GM19372 (cell line): Measurements from ENCODE around the gene SYT17.
A peak's percentile ranks its signal among the peaks of the same experiment; 100 is the strongest.

Experiments
- ATAC-seq: cut with Tn5 transposase; IDR thresholded peaks from one replicate; pipeline ENCODE4 v1.9.1; 2021; ENCODE audit warnings: mild to moderate bottlenecking, low read depth, moderate library complexity; ENCODE audit not compliant: unreplicated experiment

The SYT17 gene

DNA sequence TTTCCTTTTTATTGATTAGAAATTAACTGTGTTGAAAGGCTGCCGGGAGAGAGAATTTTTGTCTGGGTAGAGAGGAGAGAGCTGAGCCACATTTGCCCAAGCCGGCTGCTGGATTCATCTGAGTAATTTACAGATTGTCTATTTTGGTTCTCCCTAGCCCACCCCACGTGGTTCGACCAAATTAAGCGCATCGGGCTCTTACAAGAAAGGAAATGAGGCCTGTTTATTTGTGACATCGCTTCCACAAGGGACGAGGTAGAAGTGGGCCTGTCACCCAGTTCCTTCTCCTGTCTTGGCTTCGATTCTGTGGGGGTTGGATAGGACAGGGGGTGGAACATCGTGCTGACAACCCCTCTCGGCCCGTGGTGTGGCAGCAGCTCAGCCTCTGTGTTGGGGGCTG lies 42.9 kb downstream of the SYT17 start:
- ATAC-seq = peak; percentile 22

DNA sequence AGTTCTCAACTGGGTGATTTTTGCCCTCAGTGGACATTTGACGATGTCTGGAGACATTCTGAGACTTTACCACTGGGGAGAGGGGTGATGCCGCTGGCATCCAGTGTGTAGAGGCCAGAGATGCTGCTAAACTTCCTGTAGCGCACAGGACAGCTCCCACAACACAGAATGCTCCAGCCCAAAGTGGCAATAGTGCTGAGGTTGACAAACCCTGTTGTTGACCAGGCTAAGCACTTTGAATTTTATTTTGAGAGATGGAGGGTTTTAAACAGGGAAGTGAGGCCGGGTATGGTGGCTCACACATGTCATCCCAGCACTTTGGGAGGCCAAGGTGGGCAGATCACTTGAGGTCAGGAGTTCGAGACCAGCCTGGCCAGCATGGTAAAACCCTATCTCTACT lies 44.0 kb downstream of the SYT17 start:
- no peak for ATAC-seq

DNA sequence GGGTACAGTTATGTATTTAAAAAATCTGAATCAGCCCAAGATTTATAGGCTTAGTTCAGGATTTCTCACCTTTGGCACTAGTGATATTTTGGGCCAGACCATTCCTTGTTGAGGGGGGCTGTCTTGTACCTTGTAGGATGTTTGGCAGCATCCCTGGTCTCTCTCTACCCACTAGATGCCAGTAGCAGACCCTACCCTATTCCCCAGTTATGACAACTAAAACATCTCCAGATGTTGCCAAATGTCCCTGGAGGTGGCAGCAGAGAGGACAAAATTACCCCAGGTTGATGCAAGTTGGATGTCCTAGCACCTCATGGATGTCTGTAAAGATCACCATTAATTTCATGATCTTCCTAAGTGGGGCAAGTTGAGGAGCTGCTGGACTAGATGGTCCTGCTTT lies 45.8 kb downstream of the SYT17 start:
- ATAC-seq = no peak

DNA sequence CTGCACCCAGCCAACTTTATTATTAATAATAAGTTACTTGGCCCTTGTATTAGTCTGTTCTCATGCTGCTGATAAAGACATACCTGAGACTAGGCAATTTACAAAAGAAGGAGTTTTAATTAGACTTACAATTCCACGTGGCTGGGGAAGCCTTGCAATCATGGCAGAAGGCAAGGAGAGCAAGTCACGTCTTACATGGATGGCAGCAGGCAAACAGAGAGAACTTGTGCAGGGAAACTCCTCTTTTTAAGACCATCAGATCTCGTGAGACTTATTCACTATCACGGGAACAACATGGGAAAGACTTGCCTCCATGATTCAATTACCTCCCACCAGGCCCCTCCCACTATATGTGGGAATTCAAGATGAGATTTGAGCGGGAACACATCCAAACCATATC lies 47.7 kb downstream of the SYT17 start:
- no peak for ATAC-seq

DNA sequence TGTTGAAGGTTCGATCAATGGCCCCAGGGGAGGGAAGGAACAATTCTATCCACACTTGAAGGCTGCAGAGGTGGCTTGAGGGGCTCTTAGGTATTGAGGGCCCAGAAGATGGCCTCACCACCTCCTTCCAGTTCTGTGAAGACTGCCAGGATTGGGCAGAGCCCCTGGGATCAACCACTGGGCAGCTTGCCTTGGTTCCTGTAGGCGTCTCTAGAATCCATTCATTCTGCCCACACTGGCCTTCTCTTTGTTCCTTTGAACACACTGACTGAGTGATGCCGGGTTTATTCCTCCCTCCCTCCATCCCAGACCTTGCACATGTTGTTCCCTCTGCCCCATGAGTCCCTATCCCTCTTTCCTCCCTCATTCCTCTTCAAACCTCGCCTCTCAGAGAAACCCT lies 50.5 kb downstream of the SYT17 start:
- ATAC-seq = no peak

DNA sequence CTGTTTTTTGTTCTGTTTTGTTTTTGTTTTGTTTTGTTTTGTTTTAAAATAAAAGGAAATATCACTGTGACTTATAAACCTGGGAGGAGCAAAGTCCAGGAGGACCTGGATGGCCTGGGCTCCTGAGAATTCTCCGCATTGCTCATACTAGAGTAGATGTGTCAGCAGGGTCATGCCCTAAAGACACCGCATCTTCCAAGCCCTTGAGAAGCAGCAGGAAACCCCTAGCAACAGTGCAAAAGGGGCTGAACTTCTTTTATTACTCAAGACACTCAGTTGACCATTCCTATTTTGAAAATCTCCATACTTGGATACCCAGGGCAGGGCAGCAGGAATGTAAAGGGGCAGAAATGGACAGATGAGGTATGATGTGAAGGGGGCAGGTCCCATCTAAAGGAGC lies 51.8 kb downstream of the SYT17 start:
- no peak for ATAC-seq

DNA sequence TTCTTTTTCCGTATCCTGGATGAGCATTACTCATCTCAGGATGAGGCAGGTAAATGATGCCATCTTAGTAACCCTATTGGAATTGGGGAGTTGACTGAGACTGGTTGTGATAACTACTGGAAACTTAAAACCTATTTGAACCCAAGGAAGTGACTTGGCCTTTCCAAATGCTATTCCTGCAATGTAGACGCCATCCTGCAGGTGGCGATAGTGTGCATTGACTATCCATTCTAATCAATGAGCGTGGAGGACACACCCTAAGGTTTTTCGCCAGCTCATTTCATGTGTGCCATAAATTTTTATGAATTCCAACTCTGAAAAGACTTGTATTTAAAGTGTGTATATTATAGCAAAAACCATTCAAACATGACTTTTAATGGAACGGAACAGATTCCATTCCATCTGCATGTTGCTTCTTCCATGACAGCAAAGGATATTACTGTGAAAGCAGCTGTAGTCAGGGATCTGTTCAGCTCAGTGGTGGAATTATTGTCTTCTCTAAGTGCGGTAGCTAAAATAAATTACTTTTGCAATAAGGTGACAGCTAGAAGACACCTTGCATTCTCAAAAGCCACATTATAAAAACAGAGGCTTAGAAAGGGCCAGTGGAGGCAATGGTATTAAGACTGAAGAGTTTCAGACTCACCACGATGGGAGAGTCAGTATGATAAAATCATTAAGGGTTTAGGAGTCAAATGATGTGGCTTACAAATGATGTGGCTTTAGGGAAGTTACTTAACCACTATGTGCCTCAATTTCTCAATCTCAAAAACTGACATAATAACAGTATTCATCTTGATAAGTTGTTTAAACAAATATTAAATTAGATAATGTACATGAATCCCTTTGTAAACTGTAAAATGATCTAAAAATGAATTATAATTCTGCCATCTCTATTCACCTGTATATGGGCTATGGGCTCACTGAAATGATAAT lies 55.5 kb downstream of the SYT17 start:
- ATAC-seq = no peak

DNA sequence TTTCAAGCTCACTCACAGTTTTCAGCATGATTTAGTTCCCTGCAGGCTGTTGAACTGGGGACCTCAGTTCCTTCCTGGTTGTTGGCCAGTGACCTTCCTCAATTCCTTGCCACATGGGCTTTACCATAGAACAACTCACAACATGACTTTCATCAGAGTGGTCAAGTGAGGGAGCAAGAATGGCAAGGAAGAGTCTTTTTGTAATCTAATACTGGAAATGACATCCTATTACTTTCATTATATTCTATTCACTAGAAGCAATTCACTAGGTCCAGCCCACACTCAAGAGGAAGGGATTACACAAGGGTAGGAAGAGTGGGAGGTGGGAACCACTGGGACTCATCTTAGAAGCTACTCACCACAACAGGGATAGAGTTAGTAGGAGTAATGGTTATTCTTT lies 57.6 kb downstream of the SYT17 start:
- ATAC-seq = no peak

DNA sequence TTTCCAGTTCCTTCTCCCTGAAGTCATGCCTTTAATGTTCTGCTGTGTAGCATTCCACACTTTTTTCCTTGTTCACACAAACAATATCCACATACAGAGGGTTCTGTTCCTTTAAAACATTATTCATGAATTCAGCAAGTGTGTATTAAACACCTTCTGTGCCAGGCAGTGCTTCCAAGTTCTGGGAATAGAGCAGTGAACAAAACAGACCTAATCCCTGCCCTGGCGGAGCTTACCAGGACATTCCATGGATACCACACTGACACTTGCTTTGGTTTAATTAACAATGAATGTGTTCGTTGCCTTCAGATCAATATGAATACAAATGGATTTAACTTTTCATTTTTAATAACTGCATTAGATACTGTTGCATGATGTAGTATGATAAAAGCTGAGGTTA lies 59.6 kb downstream of the SYT17 start:
- ATAC-seq = no peak

DNA sequence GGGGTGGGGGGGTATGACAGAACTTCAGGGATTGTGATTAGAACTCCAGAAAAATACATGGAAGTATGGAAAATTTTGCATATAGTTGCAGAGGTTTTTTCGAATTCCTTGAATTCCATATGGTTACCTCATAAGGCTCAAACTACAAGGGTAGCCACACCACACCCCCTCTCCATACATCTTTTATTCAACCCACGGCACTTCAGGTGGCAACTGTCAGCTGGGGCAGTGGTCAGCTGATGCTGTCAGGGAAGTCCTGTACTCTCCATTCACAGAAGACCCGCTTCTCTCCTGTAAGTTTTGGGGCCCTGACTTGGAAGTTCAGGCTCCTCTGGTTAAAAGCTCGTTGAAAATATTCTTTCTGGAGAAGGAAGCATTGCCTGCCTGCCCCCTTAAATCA lies 60.0 kb downstream of the SYT17 start:
- ATAC-seq = no peak

DNA sequence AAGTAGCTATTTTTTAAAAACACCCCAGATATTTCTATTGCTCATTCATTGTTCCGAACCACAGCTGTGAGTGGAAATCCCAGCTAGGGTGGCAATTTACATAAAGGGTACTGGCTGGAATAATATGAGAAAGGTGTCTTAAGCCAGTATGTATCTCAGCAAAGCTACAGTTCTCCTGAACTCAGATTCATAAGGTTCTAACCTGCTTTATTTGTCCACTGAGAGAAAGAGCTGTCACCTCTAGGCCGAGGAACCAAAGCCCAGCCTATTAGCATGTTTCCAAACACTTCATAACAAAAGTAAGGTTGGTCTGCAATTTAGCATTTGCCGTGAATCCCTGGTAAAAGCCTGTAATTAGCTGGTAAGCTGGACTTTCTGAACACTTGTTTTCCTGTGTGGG lies 60.5 kb downstream of the SYT17 start:
- ATAC-seq = no peak

DNA sequence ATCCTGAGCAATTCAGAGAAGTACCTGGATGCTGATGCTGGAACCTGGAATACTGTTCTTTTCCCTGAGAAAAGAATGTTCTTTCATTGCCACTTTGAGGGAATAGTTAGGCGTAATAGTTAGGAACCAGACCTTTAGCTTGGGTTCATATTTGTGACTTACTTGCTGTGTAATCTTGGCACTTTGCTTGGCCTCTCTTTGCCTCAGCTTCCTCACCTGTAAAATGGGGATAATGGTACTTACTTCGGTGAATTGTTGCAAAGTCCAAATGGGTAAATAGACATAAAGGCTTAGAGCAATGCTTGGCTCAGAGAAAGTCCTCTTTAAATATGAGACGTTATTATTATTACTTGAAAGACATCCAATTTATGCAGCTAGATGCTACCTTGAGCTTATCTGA lies 62.5 kb downstream of the SYT17 start:
- no peak for ATAC-seq

DNA sequence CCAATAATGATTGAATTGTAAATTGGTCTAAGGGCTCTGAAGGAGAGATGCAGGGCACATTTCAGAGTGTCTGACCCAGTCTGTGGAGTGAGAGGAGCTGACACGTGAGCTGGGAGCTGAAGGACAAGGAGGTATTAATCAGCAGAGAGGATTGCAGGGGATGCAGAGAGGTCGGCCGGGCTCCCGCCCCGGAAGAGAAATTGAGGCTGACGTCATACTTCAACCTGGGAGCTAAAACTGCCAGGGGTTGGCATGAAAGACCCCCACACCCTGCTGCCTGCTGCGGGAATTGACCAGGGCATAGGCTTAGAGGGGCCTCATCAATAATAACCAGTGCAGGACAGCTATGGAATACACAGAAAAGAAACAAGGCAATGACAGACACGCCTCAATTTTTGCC lies 63.8 kb downstream of the SYT17 start:
- ATAC-seq = no peak

DNA sequence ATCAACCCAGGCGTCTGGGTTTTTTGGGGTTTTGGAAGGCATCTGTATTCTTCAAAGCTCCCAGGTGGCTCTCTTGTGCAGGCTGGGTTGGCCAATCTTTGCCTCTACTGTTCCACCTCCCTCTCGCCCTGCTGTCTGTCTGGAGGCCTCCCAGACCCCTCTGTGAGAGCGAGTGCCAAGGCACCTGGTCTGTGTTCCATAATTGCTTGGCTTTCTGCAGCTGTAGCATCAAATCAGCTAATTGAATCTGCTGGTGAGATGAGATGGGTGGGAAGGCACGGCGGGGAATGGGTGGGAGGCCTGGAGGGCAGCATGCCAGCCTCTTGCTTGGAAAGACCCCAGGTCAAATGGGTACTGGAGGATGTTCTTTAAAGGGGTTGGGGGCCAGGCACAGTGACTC lies 64.9 kb downstream of the SYT17 start:
- ATAC-seq = no peak

DNA sequence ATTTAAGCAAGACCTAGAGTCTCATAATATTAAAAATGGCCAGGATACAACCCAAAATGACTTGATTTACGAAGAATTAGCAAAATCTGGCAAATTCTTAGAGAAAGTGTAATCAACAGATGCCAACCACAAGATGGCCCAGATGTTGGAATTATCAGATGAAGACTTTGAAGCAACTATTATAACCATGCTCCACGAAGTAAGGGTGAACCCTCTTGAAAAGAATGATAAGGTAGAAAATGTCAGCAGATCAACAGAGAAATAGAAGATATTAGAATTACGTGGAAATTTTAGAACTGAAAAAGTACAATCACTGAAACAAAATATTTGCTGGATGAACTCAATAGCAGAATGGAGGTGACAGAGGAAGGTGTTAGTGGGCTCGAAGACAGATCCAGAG lies 67.4 kb downstream of the SYT17 start:
- no peak for ATAC-seq

DNA sequence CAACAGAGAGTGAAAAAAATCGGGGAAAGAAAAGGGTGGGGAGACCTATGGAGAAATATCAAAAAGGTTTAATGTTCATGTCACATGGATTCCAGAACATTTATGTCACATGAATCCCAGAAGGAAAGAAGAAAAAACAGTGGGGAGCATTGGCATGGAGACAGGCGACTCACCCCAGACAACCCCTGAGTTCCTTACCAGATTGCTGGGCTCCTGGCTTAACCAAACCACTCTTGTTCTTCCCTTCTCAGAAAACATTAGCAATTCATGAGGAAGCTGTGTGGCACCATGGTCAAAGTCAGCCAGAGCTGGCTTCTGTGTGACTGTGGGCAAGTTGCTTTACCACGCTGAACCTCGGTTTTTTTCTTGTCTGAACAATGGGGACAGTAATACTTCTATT lies 67.8 kb downstream of the SYT17 start:
- no peak for ATAC-seq

DNA sequence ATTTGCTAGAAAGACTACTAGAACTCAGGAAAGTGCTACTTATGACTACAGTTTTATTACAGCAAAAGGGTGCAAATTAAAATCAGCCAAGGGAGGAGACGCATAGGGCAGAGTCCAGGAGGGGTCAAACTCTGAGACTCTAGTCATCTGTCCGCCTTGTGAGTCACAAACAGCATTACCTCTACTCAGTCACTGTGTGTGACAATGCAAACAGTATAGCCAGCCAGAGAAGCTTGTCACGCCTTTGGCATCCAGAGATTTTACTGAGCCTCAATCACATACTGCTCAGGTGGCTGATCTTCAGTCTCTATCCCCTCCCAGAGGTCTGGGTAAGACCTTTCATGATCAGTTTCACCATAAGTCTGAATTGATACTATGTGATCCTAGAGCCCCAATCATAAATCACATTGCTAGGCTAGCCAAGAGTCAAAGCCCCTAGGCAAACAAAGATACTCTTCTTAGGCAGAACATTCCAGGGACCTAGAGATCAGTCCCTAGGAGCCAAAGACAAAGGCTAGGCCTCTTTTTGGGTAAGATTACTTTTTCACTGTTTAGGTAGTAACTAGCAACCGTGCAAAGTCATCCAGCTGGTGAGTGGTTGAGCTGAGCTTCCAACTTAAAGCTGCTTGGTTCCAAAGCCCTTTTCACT lies 68.6 kb downstream of the SYT17 start:
- no peak for ATAC-seq

DNA sequence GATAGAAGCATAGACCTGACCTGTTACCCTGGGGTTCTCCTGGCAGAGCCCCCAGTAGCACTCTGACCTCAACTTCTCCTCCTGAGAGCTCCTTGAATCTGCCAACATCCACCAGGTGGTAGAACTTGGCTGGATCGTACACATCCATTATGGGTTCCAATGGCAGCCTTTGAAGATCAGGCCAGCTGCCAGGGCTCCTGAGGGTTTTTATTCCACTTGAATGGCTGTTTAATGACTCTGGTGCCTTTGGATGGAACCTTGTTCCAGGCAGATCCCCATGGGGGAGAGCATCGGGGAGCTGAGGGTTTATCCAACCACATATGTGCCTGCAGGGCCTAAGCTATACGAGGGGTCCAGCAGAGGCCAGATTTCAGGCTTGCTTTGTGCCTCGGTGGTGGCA lies 70.4 kb downstream of the SYT17 start:
- ATAC-seq = no peak

DNA sequence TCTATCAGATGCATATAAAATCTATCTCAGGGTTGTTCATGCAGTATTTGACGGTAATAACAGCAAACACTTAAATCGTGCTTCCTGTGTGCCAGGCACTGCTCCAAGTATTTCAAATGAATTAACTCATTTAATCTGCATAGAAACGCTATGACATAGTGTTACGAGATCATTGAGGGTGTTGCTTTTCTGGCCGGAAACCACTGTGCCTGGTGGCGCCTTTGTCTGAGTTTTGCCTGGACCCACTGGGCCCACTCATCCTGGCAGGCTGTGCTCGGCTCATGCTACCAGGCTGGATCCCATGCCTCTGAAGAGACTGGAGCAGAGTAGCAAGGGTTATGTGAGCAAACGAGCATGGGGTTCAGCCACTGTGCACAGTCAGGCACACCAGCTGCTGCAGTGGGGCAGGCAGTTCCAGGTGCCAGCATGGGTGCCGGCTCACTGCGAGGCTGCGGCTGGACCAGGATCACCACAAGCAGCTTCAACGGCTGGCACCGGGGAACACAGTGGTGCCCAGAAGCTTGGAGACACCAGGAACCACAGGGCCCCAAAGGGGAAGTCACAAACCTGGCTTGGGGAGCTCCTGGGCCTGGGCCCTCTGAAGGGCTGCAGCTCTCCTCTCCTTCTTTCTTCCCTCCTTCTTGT lies 71.6 kb downstream of the SYT17 start:
- no peak for ATAC-seq

DNA sequence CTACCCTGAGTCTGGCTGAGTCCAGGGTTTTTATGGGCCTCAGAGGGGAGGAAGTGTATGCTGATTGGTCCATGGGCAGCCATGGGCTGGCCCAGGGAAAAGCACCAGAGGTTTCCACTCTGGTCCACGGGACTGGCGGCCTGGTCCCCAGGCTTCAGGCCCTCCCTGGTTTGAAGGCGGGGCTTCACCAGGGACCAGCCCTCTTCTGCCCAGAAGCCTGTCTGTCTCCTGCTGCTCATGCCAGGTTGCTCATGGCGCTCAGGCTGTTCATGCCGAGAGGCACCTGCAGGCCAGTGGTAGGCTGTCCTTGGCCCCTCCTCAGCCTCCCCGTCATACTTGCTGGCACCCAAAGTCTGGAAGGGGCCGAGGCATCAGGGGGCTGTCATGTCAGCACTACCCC lies 72.5 kb downstream of the SYT17 start:
- ATAC-seq = no peak

DNA sequence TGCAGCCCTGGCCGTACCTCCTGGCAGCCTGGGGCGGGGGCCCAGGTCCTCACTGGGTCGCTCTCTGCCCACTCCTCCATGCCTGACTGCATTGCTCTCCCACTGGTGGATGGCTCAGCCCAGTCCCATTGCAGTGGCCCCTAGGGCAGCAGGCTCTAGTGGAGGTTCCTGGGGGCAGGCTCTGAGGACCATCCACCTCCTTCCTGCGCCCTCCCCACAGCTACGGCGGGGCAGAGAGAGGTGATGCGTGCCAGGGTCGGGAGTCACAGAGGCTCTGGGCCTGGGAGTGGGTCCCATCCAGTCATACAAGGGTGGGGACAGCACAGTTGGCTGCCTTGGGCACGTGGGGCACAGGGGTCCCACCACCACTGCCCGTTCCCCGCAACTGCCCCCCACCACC lies 73.5 kb downstream of the SYT17 start:
- ATAC-seq = no peak

DNA sequence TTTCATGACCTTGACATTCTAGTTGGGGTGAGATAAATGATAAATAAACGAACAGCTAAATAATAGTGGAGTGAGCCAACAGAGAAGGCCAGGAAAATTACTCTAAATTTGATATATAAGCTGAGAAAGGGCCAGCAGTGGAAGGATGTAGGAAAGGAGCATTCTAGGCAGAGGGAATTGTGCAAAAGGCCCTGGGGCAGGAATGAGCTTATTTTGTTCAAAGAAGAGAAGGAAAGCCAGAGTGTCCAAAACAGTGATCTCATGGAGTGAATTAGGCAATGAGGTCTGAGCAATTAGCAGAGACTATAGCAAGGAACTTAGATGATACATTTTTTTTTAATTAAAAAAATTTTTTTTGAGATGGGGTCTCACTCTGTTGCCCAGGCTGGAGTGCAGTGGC lies 74.1 kb downstream of the SYT17 start:
- no peak for ATAC-seq
